HG03095 (cell line): ENCODE data around the gene CRACR2A.
A peak's percentile ranks its signal among the peaks of the same experiment; 100 is the strongest.

Source experiments
- ATAC-seq: cut with Tn5 transposase; IDR thresholded peaks from one replicate; pipeline ENCODE4 v1.9.1; 2021; ENCODE audit warnings: moderate library complexity; ENCODE audit not compliant: unreplicated experiment

The CRACR2A gene

GRCh38 chr12:3752096-3752709, 706 bp downstream of the CRACR2A start:
- ATAC-seq: peak; percentile 63

GRCh38 chr12:3751151-3752095, 1.5 kb downstream of the CRACR2A start:
- ATAC-seq: no peak

- ATAC-seq: no peak
These were observed 2.3 kb downstream of the CRACR2A start for GRCh38 chr12:3750616-3751015.

GRCh38 chr12:3748620-3749019, 4.3 kb downstream of the CRACR2A start:
- no peak for ATAC-seq

- ATAC-seq: no peak
These were observed 4.8 kb downstream of the CRACR2A start for GRCh38 chr12:3747976-3748619.

- ATAC-seq: no peak
These were observed 5.4 kb downstream of the CRACR2A start for GRCh38 chr12:3747543-3747942.

- no peak for ATAC-seq
These were observed 6.2 kb downstream of the CRACR2A start for GRCh38 chr12:3746758-3747157.

GRCh38 chr12:3745152-3745551, 7.8 kb downstream of the CRACR2A start:
- ATAC-seq: no peak

GRCh38 chr12:3744229-3744901, 8.5 kb downstream of the CRACR2A start:
- ATAC-seq: no peak

GRCh38 chr12:3743803-3744202, 9.1 kb downstream of the CRACR2A start:
- no peak for ATAC-seq

GRCh38 chr12:3741882-3742672, 10.8 kb downstream of the CRACR2A start:
- no peak for ATAC-seq

GRCh38 chr12:3740480-3741231, 12.3 kb downstream of the CRACR2A start:
- ATAC-seq: no peak

- ATAC-seq: no peak
These were observed 17.5 kb downstream of the CRACR2A start for GRCh38 chr12:3735432-3735831.

- no peak for ATAC-seq
These were observed 20.0 kb downstream of the CRACR2A start for GRCh38 chr12:3732901-3733300.

GRCh38 chr12:3730111-3730510, 22.8 kb downstream of the CRACR2A start:
- no peak for ATAC-seq

- ATAC-seq: peak; percentile 4
These were observed 24.2 kb downstream of the CRACR2A start for GRCh38 chr12:3728686-3729085.

- peak; percentile 86 for ATAC-seq
These were observed 24.9 kb downstream of the CRACR2A start for GRCh38 chr12:3727877-3728632.

GRCh38 chr12:3727354-3727753, 25.6 kb downstream of the CRACR2A start:
- ATAC-seq: no peak

GRCh38 chr12:3726456-3726855, 26.5 kb downstream of the CRACR2A start:
- no peak for ATAC-seq
